ENCODE data around the gene SMIM5. TPM values are rescaled to one million over a fixed set of nuclear protein-coding genes. Genes with fewer than 3 reads are reported as not detected.

Gene SMIM5
- total and polyA plus RNA-seq, 2 of the 13 experiments (the other 11 are each of a cell fraction or from before 2014, with no cell fraction given): not detected

DNA sequence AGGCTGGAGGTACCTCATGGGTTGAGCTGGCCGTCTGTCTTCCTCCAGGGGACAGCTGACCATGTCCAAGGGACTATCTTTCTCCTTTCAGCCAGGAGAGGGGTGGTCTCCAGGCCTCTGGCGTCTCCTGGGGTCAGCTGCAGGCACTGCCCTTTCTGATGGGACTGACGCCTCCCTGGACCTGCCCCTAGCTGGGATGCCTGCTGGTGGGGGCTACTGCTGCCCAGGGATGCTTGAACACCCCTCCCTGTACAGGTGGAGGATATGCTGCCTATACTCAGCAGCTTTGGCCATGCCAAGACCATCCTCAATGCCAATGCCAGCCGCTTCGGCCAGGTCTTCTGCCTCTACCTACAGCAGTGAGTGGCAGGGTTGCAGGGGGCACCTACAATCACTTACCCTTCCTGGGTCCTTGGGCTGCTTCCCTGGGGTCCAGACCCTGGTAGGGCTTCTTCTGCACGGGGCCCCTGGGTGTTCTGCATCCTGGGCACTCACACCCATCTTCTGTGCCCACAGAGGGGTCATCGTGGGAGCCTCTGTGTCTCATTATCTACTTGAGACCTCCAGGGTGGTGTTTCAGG is 41.4 kb upstream of the SMIM5 start:
- Histone ChIP-seq H3K9me3 (ENCODE audit: low read length) (no peaks in the 10 kb centered on the region), H3K4me3 (replicated peaks in 1 of 3; ENCODE audit: insufficient read depth in 1 of 3, low read depth in 2 of 3, low read length in 3 of 3) (peak overlapping the region in 1 of 3 experiments; percentile 20; a peak in 1 of 6 replicates), H2AFZ (ENCODE audit: low read length) (no peak overlapping the region), H3K4me1 (ENCODE audit: insufficient read depth, low read length) (peaks cover 29% of the 10 kb centered on the region), H3K27me3 (ENCODE audit: control insufficient read depth in 1 of 2, insufficient read depth in 2 of 2, low read length in 2 of 2) (peaks cover 20 to 31% of the 10 kb centered on the region in 2 experiments; a peak in 4 of 5 replicates), H3K79me2 (ENCODE audit: insufficient read depth, low read length) (no peaks in the 10 kb centered on the region), H4K20me1 (ENCODE audit: insufficient read depth, low read length) (no peaks in the 10 kb centered on the region), H3K4me2 (ENCODE audit: low read depth, low read length) (peak overlapping the region; percentile 50; the same call in 1 of the 2 replicates), H3K9ac (ENCODE audit: insufficient read depth, low read depth, low read length) (no peak overlapping the region), H3K36me3 (replicated peaks in 1 of 2; ENCODE audit: control insufficient read depth in 1 of 2, insufficient read depth in 2 of 2, low read length in 2 of 2) (no peaks in the 10 kb centered on the region), H3K27ac (ENCODE audit: extremely low read length, insufficient read depth, low read length) (no peak overlapping the region)
- no TSS peak for BruUV-seq (replicated peaks)
- intact Hi-C loops (cut with micrococcal nuclease; ENCODE audit: unreplicated experiment) (no loop called here), in situ Hi-C loops (cut with HindIII; ENCODE audit: extremely low pct_ligation_motif_present, low pct_unique_long_range_greater_than_20kb) (loop anchor here (10.0 kb wide), 1 partner anchor 167 kb away; no protein-coding TSS in a partner anchor)
- 57% methylated on average over 5 of the region's 7 CpGs for WGBS (ENCODE audit: low lambda C conversion rate)
- DNase-seq (ENCODE audit: low spot score): peak; percentile 32
- FAIRE-seq: no peak
- peak; percentile 37 for ATAC-seq
- CTCF ChIA-PET (ENCODE audit: low intra/inter-chr PET ratio, low total read pairs): no interaction called here
- POLR2A ChIA-PET: interaction anchor here (0.8 to 2.1 kb wide), 3 partner anchors 9 to 136 kb away, joined by 3 to 8 read pairs (median 3); no protein-coding TSS in a partner anchor
- TF ChIP-seq, protein P1, sequence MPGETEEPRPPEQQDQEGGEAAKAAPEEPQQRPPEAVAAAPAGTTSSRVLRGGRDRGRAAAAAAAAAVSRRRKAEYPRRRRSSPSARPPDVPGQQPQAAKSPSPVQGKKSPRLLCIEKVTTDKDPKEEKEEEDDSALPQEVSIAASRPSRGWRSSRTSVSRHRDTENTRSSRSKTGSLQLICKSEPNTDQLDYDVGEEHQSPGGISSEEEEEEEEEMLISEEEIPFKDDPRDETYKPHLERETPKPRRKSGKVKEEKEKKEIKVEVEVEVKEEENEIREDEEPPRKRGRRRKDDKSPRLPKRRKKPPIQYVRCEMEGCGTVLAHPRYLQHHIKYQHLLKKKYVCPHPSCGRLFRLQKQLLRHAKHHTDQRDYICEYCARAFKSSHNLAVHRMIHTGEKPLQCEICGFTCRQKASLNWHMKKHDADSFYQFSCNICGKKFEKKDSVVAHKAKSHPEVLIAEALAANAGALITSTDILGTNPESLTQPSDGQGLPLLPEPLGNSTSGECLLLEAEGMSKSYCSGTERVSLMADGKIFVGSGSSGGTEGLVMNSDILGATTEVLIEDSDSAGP (CRISPR knock-in tag; IDR thresholded peaks at IDR 0.05; ENCODE audit: borderline replicate concordance): no peak
- TF ChIP-seq, protein P2, sequence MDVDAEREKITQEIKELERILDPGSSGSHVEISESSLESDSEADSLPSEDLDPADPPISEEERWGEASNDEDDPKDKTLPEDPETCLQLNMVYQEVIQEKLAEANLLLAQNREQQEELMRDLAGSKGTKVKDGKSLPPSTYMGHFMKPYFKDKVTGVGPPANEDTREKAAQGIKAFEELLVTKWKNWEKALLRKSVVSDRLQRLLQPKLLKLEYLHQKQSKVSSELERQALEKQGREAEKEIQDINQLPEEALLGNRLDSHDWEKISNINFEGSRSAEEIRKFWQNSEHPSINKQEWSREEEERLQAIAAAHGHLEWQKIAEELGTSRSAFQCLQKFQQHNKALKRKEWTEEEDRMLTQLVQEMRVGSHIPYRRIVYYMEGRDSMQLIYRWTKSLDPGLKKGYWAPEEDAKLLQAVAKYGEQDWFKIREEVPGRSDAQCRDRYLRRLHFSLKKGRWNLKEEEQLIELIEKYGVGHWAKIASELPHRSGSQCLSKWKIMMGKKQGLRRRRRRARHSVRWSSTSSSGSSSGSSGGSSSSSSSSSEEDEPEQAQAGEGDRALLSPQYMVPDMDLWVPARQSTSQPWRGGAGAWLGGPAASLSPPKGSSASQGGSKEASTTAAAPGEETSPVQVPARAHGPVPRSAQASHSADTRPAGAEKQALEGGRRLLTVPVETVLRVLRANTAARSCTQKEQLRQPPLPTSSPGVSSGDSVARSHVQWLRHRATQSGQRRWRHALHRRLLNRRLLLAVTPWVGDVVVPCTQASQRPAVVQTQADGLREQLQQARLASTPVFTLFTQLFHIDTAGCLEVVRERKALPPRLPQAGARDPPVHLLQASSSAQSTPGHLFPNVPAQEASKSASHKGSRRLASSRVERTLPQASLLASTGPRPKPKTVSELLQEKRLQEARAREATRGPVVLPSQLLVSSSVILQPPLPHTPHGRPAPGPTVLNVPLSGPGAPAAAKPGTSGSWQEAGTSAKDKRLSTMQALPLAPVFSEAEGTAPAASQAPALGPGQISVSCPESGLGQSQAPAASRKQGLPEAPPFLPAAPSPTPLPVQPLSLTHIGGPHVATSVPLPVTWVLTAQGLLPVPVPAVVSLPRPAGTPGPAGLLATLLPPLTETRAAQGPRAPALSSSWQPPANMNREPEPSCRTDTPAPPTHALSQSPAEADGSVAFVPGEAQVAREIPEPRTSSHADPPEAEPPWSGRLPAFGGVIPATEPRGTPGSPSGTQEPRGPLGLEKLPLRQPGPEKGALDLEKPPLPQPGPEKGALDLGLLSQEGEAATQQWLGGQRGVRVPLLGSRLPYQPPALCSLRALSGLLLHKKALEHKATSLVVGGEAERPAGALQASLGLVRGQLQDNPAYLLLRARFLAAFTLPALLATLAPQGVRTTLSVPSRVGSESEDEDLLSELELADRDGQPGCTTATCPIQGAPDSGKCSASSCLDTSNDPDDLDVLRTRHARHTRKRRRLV (CRISPR knock-in tag; IDR thresholded peaks at IDR 0.05): no peak
- no peak for TF ChIP-seq ZNF562 (CRISPR knock-in tag; IDR thresholded peaks at IDR 0.05; ENCODE audit: borderline replicate concordance)
- no peak for TF ChIP-seq POLR2G (IDR thresholded peaks at IDR 0.05; ENCODE audit: low read depth, low read length)
- no peak for TF ChIP-seq ZNF674 (CRISPR knock-in tag; IDR thresholded peaks at IDR 0.05; ENCODE audit: low read depth)
- no peak for TF ChIP-seq YEATS2 (CRISPR knock-in tag; IDR thresholded peaks at IDR 0.05; ENCODE audit: borderline replicate concordance)
- TF ChIP-seq ZNF558 (CRISPR knock-in tag; IDR thresholded peaks at IDR 0.05; ENCODE audit: borderline replicate concordance): no peak
- TF ChIP-seq, protein P3, sequence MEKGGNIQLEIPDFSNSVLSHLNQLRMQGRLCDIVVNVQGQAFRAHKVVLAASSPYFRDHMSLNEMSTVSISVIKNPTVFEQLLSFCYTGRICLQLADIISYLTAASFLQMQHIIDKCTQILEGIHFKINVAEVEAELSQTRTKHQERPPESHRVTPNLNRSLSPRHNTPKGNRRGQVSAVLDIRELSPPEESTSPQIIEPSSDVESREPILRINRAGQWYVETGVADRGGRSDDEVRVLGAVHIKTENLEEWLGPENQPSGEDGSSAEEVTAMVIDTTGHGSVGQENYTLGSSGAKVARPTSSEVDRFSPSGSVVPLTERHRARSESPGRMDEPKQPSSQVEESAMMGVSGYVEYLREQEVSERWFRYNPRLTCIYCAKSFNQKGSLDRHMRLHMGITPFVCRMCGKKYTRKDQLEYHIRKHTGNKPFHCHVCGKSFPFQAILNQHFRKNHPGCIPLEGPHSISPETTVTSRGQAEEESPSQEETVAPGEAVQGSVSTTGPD (CRISPR knock-in tag; IDR thresholded peaks at IDR 0.05): no peak
- TF ChIP-seq, protein P4, sequence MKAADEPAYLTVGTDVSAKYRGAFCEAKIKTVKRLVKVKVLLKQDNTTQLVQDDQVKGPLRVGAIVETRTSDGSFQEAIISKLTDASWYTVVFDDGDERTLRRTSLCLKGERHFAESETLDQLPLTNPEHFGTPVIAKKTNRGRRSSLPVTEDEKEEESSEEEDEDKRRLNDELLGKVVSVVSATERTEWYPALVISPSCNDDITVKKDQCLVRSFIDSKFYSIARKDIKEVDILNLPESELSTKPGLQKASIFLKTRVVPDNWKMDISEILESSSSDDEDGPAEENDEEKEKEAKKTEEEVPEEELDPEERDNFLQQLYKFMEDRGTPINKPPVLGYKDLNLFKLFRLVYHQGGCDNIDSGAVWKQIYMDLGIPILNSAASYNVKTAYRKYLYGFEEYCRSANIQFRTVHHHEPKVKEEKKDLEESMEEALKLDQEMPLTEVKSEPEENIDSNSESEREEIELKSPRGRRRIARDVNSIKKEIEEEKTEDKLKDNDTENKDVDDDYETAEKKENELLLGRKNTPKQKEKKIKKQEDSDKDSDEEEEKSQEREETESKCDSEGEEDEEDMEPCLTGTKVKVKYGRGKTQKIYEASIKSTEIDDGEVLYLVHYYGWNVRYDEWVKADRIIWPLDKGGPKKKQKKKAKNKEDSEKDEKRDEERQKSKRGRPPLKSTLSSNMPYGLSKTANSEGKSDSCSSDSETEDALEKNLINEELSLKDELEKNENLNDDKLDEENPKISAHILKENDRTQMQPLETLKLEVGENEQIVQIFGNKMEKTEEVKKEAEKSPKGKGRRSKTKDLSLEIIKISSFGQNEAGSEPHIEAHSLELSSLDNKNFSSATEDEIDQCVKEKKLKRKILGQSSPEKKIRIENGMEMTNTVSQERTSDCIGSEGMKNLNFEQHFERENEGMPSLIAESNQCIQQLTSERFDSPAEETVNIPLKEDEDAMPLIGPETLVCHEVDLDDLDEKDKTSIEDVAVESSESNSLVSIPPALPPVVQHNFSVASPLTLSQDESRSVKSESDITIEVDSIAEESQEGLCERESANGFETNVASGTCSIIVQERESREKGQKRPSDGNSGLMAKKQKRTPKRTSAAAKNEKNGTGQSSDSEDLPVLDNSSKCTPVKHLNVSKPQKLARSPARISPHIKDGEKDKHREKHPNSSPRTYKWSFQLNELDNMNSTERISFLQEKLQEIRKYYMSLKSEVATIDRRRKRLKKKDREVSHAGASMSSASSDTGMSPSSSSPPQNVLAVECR (CRISPR knock-in tag; IDR thresholded peaks at IDR 0.05; ENCODE audit: borderline replicate concordance): no peak

Data from HepG2 (cell line).